ENCODE measurements around the gene NEUROD1.

Gene NEUROD1

DNA sequence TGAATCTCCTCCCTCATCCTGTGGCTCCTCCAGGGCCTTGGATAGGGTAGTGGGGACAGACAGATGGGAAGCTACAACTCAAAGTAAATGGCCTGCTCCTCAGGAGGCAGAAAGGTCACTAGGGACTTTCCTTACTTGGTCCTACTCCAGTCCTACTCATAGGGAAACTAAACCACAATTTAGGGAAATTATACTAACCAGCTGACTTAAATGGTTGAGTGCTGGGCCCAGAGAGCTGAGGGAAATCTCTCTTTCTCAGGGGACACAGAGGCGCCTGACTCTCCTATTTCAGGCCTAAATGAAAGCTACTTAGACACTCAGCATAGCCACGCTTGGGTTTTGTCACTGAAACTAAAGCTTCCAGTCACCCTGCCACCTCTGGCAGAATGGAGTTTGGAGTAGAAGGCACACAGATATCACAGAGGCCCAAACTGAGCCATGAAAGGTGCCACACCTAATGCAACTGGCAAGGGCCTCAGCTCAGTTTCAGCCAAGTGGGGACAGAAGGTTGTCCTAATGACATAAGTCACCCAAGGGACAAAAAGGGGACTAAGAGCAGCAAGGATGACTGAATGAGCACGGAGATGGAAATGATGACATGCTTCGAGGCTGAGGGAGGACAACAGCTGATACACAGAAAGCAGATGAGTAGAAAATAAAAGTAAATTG, 47.5 kb downstream of the NEUROD1 start:
- Histone ChIP-seq H3K36me3 (ENCODE audit: insufficient read depth, low read length) (no peaks in the 10 kb centered on the region), H3K27ac (no peak overlapping the region), H3K9ac (ENCODE audit: insufficient read length) (no peak overlapping the region), H3K4me3 (no peak overlapping the region), H3K9me3 (ENCODE audit: low read depth, low read length) (no peaks in the 10 kb centered on the region)
- DNase-seq (ENCODE audit: low read depth, low spot score) = no peak
- TF ChIP-seq FOXP2 (optimal IDR thresholded peaks at IDR 0.05; ENCODE audit: control extremely low read depth, extremely low read length, insufficient read depth) = no peak
- no peak for TF ChIP-seq POLR2AphosphoS5 (IDR thresholded peaks at IDR 0.05; ENCODE audit: borderline replicate concordance, low read depth, low read length)
- TF ChIP-seq EZH2 (IDR thresholded peaks at IDR 0.05) = no peak

DNA sequence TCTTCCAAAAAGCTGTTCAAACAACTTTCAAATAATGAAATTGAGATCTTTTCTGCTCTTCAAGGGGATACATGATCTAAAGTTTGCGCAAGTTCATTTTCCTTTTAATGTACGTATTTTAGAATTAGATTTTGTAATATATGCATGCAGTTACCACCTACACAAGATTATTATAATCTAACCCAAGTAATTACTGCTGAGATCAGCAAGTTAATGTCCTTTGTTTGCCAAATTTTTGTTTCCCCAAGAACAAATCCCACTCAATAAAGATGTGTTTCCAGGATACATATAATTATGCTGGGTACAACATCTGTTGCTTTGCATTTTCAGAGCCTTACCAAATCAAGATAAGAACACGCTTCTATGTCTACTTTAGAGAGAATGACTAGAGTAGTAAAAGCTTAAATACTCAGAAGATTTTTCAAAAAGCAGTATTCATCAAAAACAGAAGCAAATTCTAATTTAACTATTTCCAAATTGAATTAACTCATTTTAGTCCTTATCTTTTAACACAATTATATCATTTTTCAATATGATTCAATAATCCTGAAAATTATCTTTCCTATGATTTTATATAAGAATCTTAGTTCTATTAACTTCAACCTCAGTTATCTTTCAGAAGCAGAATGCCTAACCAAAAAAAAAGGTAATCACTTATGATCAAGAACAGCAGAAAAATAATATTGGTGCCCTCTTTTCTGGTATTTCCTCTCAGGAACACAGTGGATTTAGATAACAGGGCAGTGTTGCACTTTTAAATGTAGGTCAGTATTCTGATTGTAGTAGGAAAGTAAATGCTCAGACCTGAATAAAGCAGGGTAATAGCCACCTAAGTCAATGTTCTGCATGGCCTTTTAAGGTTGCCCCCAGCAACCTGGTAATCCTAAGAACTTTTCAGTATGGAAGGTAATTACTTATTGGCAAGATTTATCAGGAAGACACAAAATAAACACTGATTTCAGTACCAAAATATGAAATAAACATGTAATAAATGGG, 51.4 kb downstream of the NEUROD1 start:
- no peak for TF ChIP-seq EZH2 (IDR thresholded peaks at IDR 0.05)
- no peak for TF ChIP-seq FOXP2 (optimal IDR thresholded peaks at IDR 0.05; ENCODE audit: control extremely low read depth, extremely low read length, insufficient read depth)
- TF ChIP-seq POLR2AphosphoS5 (IDR thresholded peaks at IDR 0.05; ENCODE audit: borderline replicate concordance, low read depth, low read length) = no peak
- no peak overlapping the region for H3K4me3 ChIP-seq
- H3K9ac ChIP-seq (ENCODE audit: insufficient read length) = no peak overlapping the region
- no peak for DNase-seq (ENCODE audit: low read depth, low spot score)
- H3K27ac ChIP-seq = no peak overlapping the region; the same call in 1 of the 2 replicates
- H3K9me3 ChIP-seq (ENCODE audit: low read depth, low read length) = no peaks in the 10 kb centered on the region
- no peaks in the 10 kb centered on the region for H3K36me3 ChIP-seq (ENCODE audit: insufficient read depth, low read length)

- Histone ChIP-seq H3K27ac (no peak overlapping the region), H3K9me3 (ENCODE audit: low read depth, low read length) (no peaks in the 10 kb centered on the region), H3K36me3 (ENCODE audit: insufficient read depth, low read length) (no peaks in the 10 kb centered on the region), H3K9ac (ENCODE audit: insufficient read length) (no peak overlapping the region), H3K4me3 (no peak overlapping the region)
- peak; percentile 62 for DNase-seq (ENCODE audit: low read depth, low spot score)
- TF ChIP-seq FOXP2 (optimal IDR thresholded peaks at IDR 0.05; ENCODE audit: control extremely low read depth, extremely low read length, insufficient read depth) = peak; percentile 47
- TF ChIP-seq POLR2AphosphoS5 (IDR thresholded peaks at IDR 0.05; ENCODE audit: borderline replicate concordance, low read depth, low read length) = no peak
Observed at GRCh38 chr2:181627545-181627944, 52.8 kb downstream of the NEUROD1 start.

- no peak overlapping the region for H3K27ac ChIP-seq
- H3K9me3 ChIP-seq (ENCODE audit: low read depth, low read length) = no peaks in the 10 kb centered on the region
- DNase-seq (ENCODE audit: low read depth, low spot score) = no peak
- no peaks in the 10 kb centered on the region for H3K36me3 ChIP-seq (ENCODE audit: insufficient read depth, low read length)
- no peak overlapping the region for H3K4me3 ChIP-seq
- no peak overlapping the region for H3K9ac ChIP-seq (ENCODE audit: insufficient read length)
- TF ChIP-seq EZH2 (IDR thresholded peaks at IDR 0.05) = no peak
- no peak for TF ChIP-seq POLR2AphosphoS5 (IDR thresholded peaks at IDR 0.05; ENCODE audit: borderline replicate concordance, low read depth, low read length)
- no peak for TF ChIP-seq FOXP2 (optimal IDR thresholded peaks at IDR 0.05; ENCODE audit: control extremely low read depth, extremely low read length, insufficient read depth)
Observed at GRCh38 chr2:181626671-181627070, 53.6 kb downstream of the NEUROD1 start.
